CD4-positive, alpha-beta T cell (primary cell): ENCODE measurements around the gene PAX5. TPM values are rescaled to one million over a fixed set of nuclear protein-coding genes. Genes with fewer than 3 reads are reported as not detected.

Source experiments
- ATAC-seq: fragments of 200-7000 bp; cut with Tn5 transposase; one replicate; pipeline ENCODE4 v1.10.0; 2022; ENCODE audit warnings: mild to moderate bottlenecking; ENCODE audit not compliant: poor library complexity
- CTCF ChIA-PET: fragments of 350-600 bp; sonication (Branson Sonifier 250); formaldehyde crosslinking; loops from one replicate; lab custom pipeline; 2021; ENCODE audit warnings: antibody characterized with exemption, inconsistent platforms; lab: Charles Lee
- POLR2A ChIA-PET: fragments of 350-600 bp; sonication (Branson Sonifier 250); formaldehyde crosslinking; loops from one replicate; lab custom pipeline; 2021; ENCODE audit warnings: antibody characterized with exemption, inconsistent platforms; lab: Charles Lee
- DNase-seq, 14 experiments: peaks; one replicate each; pipeline ENCODE4 v3.0.0-alpha.2; 2013 to 2020; ENCODE audit warnings: mixed read lengths in 2 of 14
- H3K27ac ChIP-seq, 2 donors: one replicate each; pipeline versions ENCODE4 v1.5.1 to v1.7.0; 2013; ENCODE audit warnings: low read length in 2 of 2, low read depth in 1 of 2, mild to moderate bottlenecking in 1 of 2
- H3K27me3 ChIP-seq, 2 experiments: 1 replicate in 1 of 2; 2 replicates in 1 of 2; pipeline versions ENCODE4 v1.6.1 to v1.7.0; 2013; ENCODE audit warnings: low read length in 2 of 2, control low read depth in 1 of 2, mild to moderate bottlenecking in 1 of 2, moderate library complexity in 1 of 2; ENCODE audit not compliant: insufficient read depth in 2 of 2, control insufficient read depth in 1 of 2
- H3K36me3 ChIP-seq: one replicate; pipeline ENCODE4 v1.6.1; 2013; ENCODE audit warnings: low read length, control low read depth; ENCODE audit not compliant: insufficient read depth
- H3K4me1 ChIP-seq: one replicate; pipeline ENCODE4 v1.6.1; 2013; ENCODE audit warnings: low read length, control low read depth; ENCODE audit not compliant: insufficient read depth
- H3K4me3 ChIP-seq: one replicate; pipeline ENCODE4 v1.5.1; 2013; ENCODE audit warnings: mild to moderate bottlenecking, low read length, moderate library complexity
- H3K9me3 ChIP-seq, 2 experiments: 1 replicate in 1 of 2; 2 replicates in 1 of 2; pipeline versions ENCODE4 v1.6.1 to v1.7.0; 2013; ENCODE audit warnings: low read length in 2 of 2, mild to moderate bottlenecking in 2 of 2, control low read depth in 1 of 2, moderate library complexity in 1 of 2; ENCODE audit not compliant: control insufficient read depth in 1 of 2, insufficient read depth in 1 of 2
- H3K27ac Mint-ChIP-seq: one replicate; pipeline ENCODE4 v1.8.0; 2020; ENCODE audit warnings: mixed read lengths
- H3K27me3 Mint-ChIP-seq: one replicate; pipeline ENCODE4 v1.8.0; 2021; ENCODE audit warnings: mixed read lengths
- H3K36me3 Mint-ChIP-seq: one replicate; pipeline ENCODE4 v1.8.0; 2021; ENCODE audit warnings: low read depth, mixed read lengths
- H3K4me1 Mint-ChIP-seq: one replicate; pipeline ENCODE4 v1.8.0; 2021; ENCODE audit warnings: low read depth, mixed read lengths
- H3K4me3 Mint-ChIP-seq: one replicate; pipeline ENCODE4 v1.8.0; 2020; ENCODE audit warnings: mild to moderate bottlenecking, mixed read lengths
- H3K9me3 Mint-ChIP-seq: one replicate; pipeline ENCODE4 v1.8.0; 2020; ENCODE audit warnings: mixed read lengths
- CTCF ChIP-seq: fragments of 200-600 bp; IDR thresholded peaks from one replicate; pipeline ENCODE4 v1.8.0; 2022; ENCODE audit warnings: antibody characterized with exemption, mild to moderate bottlenecking
- intact Hi-C, 2 experiments: fragments of 100-400 bp; cut with DNase I in 1 of 2; cut with micrococcal nuclease in 1 of 2; formaldehyde crosslinking; loops; one replicate each; pipeline versions ENCODE4 v1.15.1 to v1.9.0; 2023 to 2025; cut with DNase I, micrococcal nuclease
- total RNA-seq, 174 experiments: library from RNA in 2 of 174; stranded (reverse) in 2 of 174; gene quantifications; one replicate each; pipeline ENCODE4 v1.2.3 and lab custom pipeline; 2021 to 2026

Gene PAX5
- total RNA-seq, 2 experiments from 2014 or later = 0.03 to 0.11 TPM

- intact Hi-C loops = loop anchor here in 1 of 2 experiments (10.0 kb wide), 1 partner anchor 461 kb away; the partner anchor contains the start of gene RNF38
- Histone ChIP-seq H3K27ac (no peak overlapping the region), H3K36me3 (no peaks in the 10 kb centered on the region)
Measured at GRCh38 chr9:36865731-36866635, 168.1 kb downstream of the PAX5 start.

GRCh38 chr9:36864491-36865410 is 169.3 kb downstream of the PAX5 start:
- H3K9me3 Mint-ChIP-seq = no peaks in the 10 kb centered on the region
- DNase-seq (no peak), ATAC-seq (no peak)
- H3K4me3 Mint-ChIP-seq = no peak overlapping the region
- ChIA-PET POLR2A (no interaction called here), CTCF (no interaction called here)
- no peak overlapping the region for H3K4me3 ChIP-seq
- peaks cover 4 to 5% of the 10 kb centered on the region in 2 experiments for H3K27me3 ChIP-seq
- H3K9me3 ChIP-seq = no peaks in the 10 kb centered on the region
- no peaks in the 10 kb centered on the region for H3K36me3 ChIP-seq
- intact Hi-C loops = loop anchor here in 1 of 2 experiments (10.0 kb wide), 1 partner anchor 460 kb away; the partner anchor contains the start of gene RNF38
- no peaks in the 10 kb centered on the region for H3K4me1 ChIP-seq
- no peaks in the 10 kb centered on the region for H3K36me3 Mint-ChIP-seq
- H3K27ac ChIP-seq = no peak overlapping the region
- TF ChIP-seq CTCF = no peak
- H3K4me1 Mint-ChIP-seq = no peaks in the 10 kb centered on the region
- no peak overlapping the region for H3K27ac Mint-ChIP-seq
- H3K27me3 Mint-ChIP-seq = peaks cover 24% of the 10 kb centered on the region

More at GRCh38 chr9:36865731-36866635, 168.1 kb downstream of the PAX5 start:
- H3K4me3 ChIP-seq = no peak overlapping the region
- ATAC-seq = no peak
- no peak for TF ChIP-seq CTCF
- ChIA-PET CTCF (no interaction called here), POLR2A (no interaction called here)
- Mint-ChIP-seq H3K4me1 (no peaks in the 10 kb centered on the region), H3K36me3 (no peaks in the 10 kb centered on the region), H3K27me3 (peaks cover 19% of the 10 kb centered on the region), H3K9me3 (no peaks in the 10 kb centered on the region), H3K27ac (no peak overlapping the region), H3K4me3 (no peak overlapping the region)
- no peaks in the 10 kb centered on the region for H3K4me1 ChIP-seq
- peaks cover 4 to 5% of the 10 kb centered on the region in 2 experiments for H3K27me3 ChIP-seq
- H3K9me3 ChIP-seq = no peaks in the 10 kb centered on the region
- DNase-seq = no peak
